Progenitor cell of endocrine pancreas (in vitro differentiated cells): ENCODE results near the gene PHACTR1. TPM values are rescaled to one million over a fixed set of nuclear protein-coding genes. Genes with fewer than 3 reads are reported as not detected.

Experiments used
- DNase-seq: peaks from one replicate; pipeline ENCODE4 v3.0.0; 2021; ENCODE audit warnings: low spot score; ENCODE audit not compliant: unreplicated experiment
- H3K27ac Mint-ChIP-seq: 2 replicates; pipeline ENCODE4 v1.8.0; 2021; ENCODE audit warnings: mild to moderate bottlenecking, moderate library complexity, mixed read lengths
- H3K27me3 Mint-ChIP-seq: 2 replicates; pipeline ENCODE4 v1.8.0; 2021; ENCODE audit warnings: mixed read lengths
- H3K36me3 Mint-ChIP-seq: 2 replicates; pipeline ENCODE4 v1.8.0; 2022; ENCODE audit warnings: mixed read lengths; ENCODE audit not compliant: insufficient read depth
- H3K4me1 Mint-ChIP-seq: 2 replicates; pipeline ENCODE4 v1.8.0; 2021; ENCODE audit warnings: low read depth, mixed read lengths
- H3K4me3 Mint-ChIP-seq: 2 replicates; pipeline ENCODE4 v1.8.0; 2021; ENCODE audit warnings: low read depth, mild to moderate bottlenecking, moderate library complexity, mixed read lengths
- H3K9me3 Mint-ChIP-seq: 2 replicates; pipeline ENCODE4 v1.8.0; 2021; ENCODE audit warnings: low read depth, mixed read lengths
- total RNA-seq: library from RNA; stranded (reverse); gene quantifications from 2 replicates; pipeline ENCODE4 v1.2.1, GENCODE V29; 2021
- TF ChIP-seq, protein P1 (sequence below): fragments of 200-600 bp; sonication (generic); IDR thresholded peaks from one replicate; pipeline ENCODE4 v1.5.0; 2021; ENCODE audit warnings: antibody characterized with exemption, mild to moderate bottlenecking; ENCODE audit not compliant: unreplicated experiment

The PHACTR1 gene
- total RNA-seq, 1 donor from 2014 or later, result 8.6 TPM

DNA sequence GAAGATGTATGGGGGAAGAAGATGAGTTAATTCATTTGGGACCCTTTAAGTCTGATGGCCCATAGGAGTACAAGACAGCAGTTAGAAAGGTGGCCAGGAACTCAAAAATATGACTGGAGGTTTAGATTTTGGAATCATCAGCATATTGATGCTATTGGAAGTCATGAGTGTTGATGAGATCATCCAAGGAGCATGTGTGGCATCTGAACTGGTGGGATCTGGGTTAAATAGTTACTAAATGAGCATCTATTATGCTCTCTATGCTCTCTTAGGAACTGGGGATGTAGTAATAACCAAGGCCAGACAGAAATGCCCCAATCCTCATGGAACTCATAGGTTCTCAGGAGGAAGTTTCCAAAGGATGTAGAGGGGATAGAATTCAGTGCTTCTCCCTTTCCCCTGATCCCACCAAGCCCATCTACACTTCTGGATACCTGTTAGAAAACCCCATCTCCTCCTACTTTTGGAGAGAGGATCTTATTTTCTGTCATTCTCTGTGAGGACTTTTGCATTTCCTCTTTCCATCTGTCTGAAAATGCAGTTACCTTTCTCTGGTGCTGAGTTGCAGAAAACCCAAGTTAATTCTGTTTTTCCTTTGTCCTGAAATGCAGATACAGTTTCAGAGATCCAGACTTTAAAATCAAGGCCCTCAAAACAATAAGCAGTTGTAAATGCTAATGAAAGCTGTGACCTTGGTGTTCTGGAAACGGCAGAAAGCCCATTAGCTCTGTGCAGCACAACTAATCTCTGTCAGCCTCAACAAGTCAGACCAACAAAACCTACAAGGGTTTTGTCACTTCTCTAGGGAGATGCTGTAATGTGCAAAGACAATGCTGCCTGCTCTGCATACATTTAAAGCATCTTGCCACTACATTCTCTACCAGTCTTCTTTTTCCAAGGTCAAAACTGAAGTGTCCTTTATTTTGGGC, 546.0 kb downstream of the PHACTR1 start:
- TF ChIP-seq, protein P1, sequence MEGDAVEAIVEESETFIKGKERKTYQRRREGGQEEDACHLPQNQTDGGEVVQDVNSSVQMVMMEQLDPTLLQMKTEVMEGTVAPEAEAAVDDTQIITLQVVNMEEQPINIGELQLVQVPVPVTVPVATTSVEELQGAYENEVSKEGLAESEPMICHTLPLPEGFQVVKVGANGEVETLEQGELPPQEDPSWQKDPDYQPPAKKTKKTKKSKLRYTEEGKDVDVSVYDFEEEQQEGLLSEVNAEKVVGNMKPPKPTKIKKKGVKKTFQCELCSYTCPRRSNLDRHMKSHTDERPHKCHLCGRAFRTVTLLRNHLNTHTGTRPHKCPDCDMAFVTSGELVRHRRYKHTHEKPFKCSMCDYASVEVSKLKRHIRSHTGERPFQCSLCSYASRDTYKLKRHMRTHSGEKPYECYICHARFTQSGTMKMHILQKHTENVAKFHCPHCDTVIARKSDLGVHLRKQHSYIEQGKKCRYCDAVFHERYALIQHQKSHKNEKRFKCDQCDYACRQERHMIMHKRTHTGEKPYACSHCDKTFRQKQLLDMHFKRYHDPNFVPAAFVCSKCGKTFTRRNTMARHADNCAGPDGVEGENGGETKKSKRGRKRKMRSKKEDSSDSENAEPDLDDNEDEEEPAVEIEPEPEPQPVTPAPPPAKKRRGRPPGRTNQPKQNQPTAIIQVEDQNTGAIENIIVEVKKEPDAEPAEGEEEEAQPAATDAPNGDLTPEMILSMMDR, result no peak

DNA sequence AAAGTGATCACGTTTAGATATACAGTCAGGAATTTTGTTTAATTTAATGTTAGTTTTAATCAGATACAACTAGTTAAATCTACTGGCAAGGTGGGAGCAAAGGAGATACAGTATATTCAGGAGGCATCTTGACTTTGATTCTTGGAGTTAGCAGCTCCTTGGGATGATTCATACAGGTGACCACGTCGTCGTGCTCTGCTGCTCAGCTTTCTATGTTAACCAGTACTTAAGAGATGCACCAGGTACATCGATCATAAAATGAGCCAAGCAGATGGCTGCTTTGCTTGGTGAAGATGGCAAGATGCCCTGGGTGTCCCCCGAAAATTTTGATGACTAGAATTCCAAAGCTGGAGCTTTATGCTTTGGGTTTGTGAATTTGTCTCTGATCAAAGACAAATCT, 547.1 kb downstream of the PHACTR1 start:
- Mint-ChIP-seq H3K4me1 (no peaks in the 10 kb centered on the region), H3K27me3 (no peaks in the 10 kb centered on the region), H3K27ac (no peak overlapping the region), H3K36me3 (peaks cover 8% of the 10 kb centered on the region), H3K4me3 (no peak overlapping the region), H3K9me3 (peaks cover 11% of the 10 kb centered on the region)
- DNase-seq, result no peak
- TF ChIP-seq, protein P1, result no peak

More for the DNA sequence above, 546.0 kb downstream of the PHACTR1 start:
- Mint-ChIP-seq H3K4me3 (no peak overlapping the region), H3K27ac (no peak overlapping the region), H3K36me3 (peaks cover 8% of the 10 kb centered on the region), H3K27me3 (no peaks in the 10 kb centered on the region), H3K4me1 (no peaks in the 10 kb centered on the region), H3K9me3 (peaks cover 11% of the 10 kb centered on the region)
- DNase-seq, result no peak

DNA sequence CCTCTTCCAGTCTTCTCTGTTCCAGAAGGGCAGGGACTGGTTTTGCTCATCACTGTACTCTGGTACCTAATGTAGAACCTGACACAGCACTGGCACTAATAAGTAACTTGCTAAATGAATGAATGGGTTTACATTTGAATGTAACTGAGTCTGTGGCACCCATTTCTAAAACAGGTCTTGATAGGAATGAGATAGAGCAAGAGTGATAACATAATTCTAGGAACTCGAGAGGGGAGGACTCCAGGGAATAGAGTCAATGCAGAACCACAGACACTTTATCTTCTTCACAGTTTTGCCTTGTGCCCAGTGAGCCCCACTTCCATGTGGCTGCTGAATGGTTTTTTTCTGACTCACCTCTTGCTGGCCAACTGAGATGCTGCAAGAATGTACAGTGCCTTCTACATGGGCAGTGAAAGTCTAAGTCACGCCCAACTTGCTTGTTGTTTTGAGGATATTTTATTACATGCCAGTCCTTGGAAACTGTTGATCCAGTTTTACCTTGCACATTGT, 550.6 kb downstream of the PHACTR1 start:
- no peak for DNase-seq
- TF ChIP-seq, protein P1, result no peak
- Mint-ChIP-seq H3K36me3 (peaks cover 8% of the 10 kb centered on the region), H3K4me1 (peaks cover 3% of the 10 kb centered on the region), H3K9me3 (peaks cover 11% of the 10 kb centered on the region), H3K27ac (no peak overlapping the region), H3K27me3 (no peaks in the 10 kb centered on the region), H3K4me3 (no peak overlapping the region)

DNA sequence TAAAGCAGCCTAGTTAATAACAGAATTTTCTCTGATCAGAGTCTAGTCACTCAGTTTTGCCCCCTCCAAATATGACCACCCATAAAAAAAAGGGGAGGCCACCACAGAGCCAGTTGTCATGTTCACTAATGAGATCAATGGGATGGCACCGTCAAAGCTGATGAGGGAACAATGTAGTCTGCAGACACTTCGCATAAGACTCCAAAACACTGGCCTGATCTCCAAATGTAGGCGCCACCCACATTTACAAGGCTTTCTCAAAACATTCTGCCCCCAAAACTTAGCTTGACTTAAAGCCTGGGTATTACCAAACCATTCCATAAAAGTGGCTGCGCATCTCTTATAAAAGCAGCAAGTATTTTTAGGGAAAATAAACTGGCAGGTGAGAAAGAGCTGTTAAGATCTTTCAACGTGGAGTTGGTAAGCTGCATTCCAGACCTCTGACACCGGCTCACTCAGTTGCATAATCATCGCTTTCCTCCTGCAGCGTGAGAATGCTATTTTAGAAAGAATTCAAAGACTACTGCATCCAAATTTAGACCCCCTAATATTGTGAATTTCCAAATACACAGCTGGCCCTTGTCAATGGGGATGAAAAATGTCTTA, 552.4 kb downstream of the PHACTR1 start:
- H3K27ac Mint-ChIP-seq, result no peak overlapping the region
- H3K27me3 Mint-ChIP-seq, result no peaks in the 10 kb centered on the region
- TF ChIP-seq, protein P1, result no peak
- peaks cover 11% of the 10 kb centered on the region for H3K9me3 Mint-ChIP-seq
- peaks cover 4% of the 10 kb centered on the region for H3K4me1 Mint-ChIP-seq
- H3K4me3 Mint-ChIP-seq, result no peak overlapping the region
- peaks cover 8% of the 10 kb centered on the region for H3K36me3 Mint-ChIP-seq
- DNase-seq, result no peak
